OCI-LY1 (cell line): ENCODE data around the gene CCDC138.

ENCODE experiments used
- EZH2 ChIP-seq: fragments of 200-600 bp; sonication (generic), shearing (Covaris generic); IDR thresholded peaks from 2 replicates; pipeline ENCODE4 v1.8.0; 2017; ENCODE audit warnings: borderline replicate concordance, mixed run types, mild to moderate bottlenecking, antibody characterized with exemption, low read length, moderate library complexity, mixed read lengths
- TF ChIP-seq, protein P1 (sequence below): fragments of 200-600 bp; sonication (generic), shearing (Covaris generic); IDR thresholded peaks from 2 replicates; pipeline ENCODE4 v1.5.1; 2017; ENCODE audit warnings: mild to moderate bottlenecking, antibody characterized with exemption, low read length, moderate library complexity, mixed read lengths

DNA sequence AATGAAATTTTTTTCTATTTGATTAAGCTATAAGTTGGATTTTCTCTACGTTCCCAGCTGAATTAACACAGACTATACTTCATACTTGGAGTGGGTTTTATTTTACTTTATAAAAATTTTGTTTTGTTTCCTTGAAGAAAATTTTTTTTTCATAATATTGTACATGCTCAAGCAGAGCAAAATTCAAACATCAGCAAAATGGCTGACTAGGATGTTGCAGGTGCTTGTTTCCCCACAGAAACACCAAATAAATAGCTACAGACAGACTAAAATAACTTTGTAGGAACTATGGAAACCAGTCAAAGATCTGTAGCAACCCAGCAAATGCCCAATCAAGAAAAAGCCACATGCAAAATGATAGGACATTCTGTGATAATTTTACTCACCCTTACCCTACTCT lies 82.3 kb downstream of the CCDC138 start:
- TF ChIP-seq, protein P1, sequence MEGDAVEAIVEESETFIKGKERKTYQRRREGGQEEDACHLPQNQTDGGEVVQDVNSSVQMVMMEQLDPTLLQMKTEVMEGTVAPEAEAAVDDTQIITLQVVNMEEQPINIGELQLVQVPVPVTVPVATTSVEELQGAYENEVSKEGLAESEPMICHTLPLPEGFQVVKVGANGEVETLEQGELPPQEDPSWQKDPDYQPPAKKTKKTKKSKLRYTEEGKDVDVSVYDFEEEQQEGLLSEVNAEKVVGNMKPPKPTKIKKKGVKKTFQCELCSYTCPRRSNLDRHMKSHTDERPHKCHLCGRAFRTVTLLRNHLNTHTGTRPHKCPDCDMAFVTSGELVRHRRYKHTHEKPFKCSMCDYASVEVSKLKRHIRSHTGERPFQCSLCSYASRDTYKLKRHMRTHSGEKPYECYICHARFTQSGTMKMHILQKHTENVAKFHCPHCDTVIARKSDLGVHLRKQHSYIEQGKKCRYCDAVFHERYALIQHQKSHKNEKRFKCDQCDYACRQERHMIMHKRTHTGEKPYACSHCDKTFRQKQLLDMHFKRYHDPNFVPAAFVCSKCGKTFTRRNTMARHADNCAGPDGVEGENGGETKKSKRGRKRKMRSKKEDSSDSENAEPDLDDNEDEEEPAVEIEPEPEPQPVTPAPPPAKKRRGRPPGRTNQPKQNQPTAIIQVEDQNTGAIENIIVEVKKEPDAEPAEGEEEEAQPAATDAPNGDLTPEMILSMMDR = no peak
- TF ChIP-seq EZH2 = no peak
